GM12878 (cell line): ENCODE measurements around the gene PDIK1L. TPM values are rescaled to one million over a fixed set of nuclear protein-coding genes. Genes with fewer than 3 reads are reported as not detected.
A peak's percentile ranks its signal among the peaks of the same experiment; 100 is the strongest.

Experiments used
- ATAC-seq: fragments of 200-7000 bp; cut with Tn5 transposase; 3 replicates; pipeline ENCODE4 v1.9.1; 2020; ENCODE audit warnings: mild to moderate bottlenecking, moderate library complexity
- BruUV-seq: library from RNA; stranded (reverse); fragments of 400-500 nt; replicated peaks from 2 replicates; lab custom pipeline; 2021; lab: Mats Ljungman, UMichigan
- CTCF ChIA-PET: fragments of 300-600 bp; sonication (Branson Sonifier 250); formaldehyde crosslinking; extraction: SDS; loops from one replicate; lab custom pipeline; 2021; ENCODE audit warnings: inconsistent platforms; lab: Yijun Ruan, JAX
- POLR2A ChIA-PET: fragments of 350-600 bp; formaldehyde crosslinking; extraction: SDS; loops from one replicate; lab custom pipeline; 2021; ENCODE audit warnings: inconsistent platforms; lab: Charles Lee
- RAD21 ChIA-PET: fragments of 300-600 bp; sonication (Branson Sonifier 250); formaldehyde crosslinking; loops from one replicate; lab custom pipeline; 2023; ENCODE audit warnings: antibody characterized with exemption; ENCODE audit not compliant: unreplicated experiment; lab: Charles Lee
- SMC1A ChIA-PET: fragments of 300-600 bp; sonication (Branson Sonifier 250); formaldehyde crosslinking; loops from one replicate; lab custom pipeline; 2023; ENCODE audit not compliant: unreplicated experiment, uncharacterized antibody; lab: Charles Lee
- DNase-seq: peaks from one replicate; pipeline ENCODE4 v3.0.0-alpha.2; 2011; ENCODE audit warnings: low read depth, low spot score
- FAIRE-seq: peaks from 3 replicates; lab custom pipeline; 2011; peaks lifted over from hg19 to GRCh38; lab: Jason Lieb, UNC
- H2AFZ ChIP-seq: 2 replicates; pipeline ENCODE4 v1.6.0; 2011; ENCODE audit warnings: low read depth, low read length, control low read depth; ENCODE audit not compliant: control insufficient read depth
- H3K27ac ChIP-seq: 2 replicates; pipeline ENCODE4 v1.5.1; 2011; ENCODE audit warnings: control low read depth; ENCODE audit not compliant: control insufficient read depth, insufficient read depth
- H3K27me3 ChIP-seq, 2 experiments: replicated peaks in 1 of 2; 2 replicates each; pipeline versions ENCODE4 v1.6.0 to v1.6.1; 2011; ENCODE audit warnings: low read length in 1 of 2; ENCODE audit not compliant: control insufficient read depth in 2 of 2, insufficient read depth in 2 of 2
- H3K36me3 ChIP-seq, 2 experiments: 2 replicates each; pipeline ENCODE4 v1.5.1; 2011; ENCODE audit warnings: low read length in 1 of 2; ENCODE audit not compliant: control insufficient read depth in 2 of 2, insufficient read depth in 2 of 2
- H3K4me1 ChIP-seq: 2 replicates; pipeline ENCODE4 v1.6.1; 2011; ENCODE audit warnings: mild to moderate bottlenecking, low read length, moderate library complexity, mixed read lengths; ENCODE audit not compliant: control insufficient read depth, insufficient read depth
- H3K4me2 ChIP-seq: 2 replicates; pipeline ENCODE4 v1.6.0; 2011; ENCODE audit warnings: control low read depth; ENCODE audit not compliant: control insufficient read depth, insufficient read depth
- H3K4me3 ChIP-seq: fragments of 200-600 bp; sonication (generic); 2 replicates; pipeline ENCODE4 v1.5.1; 2016
- H3K79me2 ChIP-seq: 2 replicates; pipeline ENCODE4 v1.6.0; 2011; ENCODE audit warnings: low read length; ENCODE audit not compliant: control insufficient read depth, insufficient read depth
- H3K9ac ChIP-seq: 2 replicates; pipeline ENCODE4 v1.8.0; 2011; ENCODE audit warnings: low read length, control low read depth, mixed read lengths; ENCODE audit not compliant: control insufficient read depth, insufficient read depth
- H3K9me3 ChIP-seq: replicated peaks from 3 replicates; pipeline ENCODE4 v1.5.1; 2011; ENCODE audit warnings: mild to moderate bottlenecking, low read length; ENCODE audit not compliant: control insufficient read depth, insufficient read depth
- H4K20me1 ChIP-seq: 2 replicates; pipeline ENCODE4 v1.6.0; 2011; ENCODE audit not compliant: control insufficient read depth, insufficient read depth
- YBX1 ChIP-seq: fragments of 450-650 bp; IDR thresholded peaks from 2 replicates; pipeline ENCODE4 v1.6.1; 2016; ENCODE audit warnings: antibody characterized with exemption
- in situ Hi-C: fragments of 300-500 bp; cut with MboI; formaldehyde crosslinking; loops from 9 replicates; pipeline ENCODE4 v1.14.3; 2018; ENCODE audit warnings: mixed read lengths
- intact Hi-C: fragments of 100-400 bp; cut with micrococcal nuclease; formaldehyde crosslinking; loops from one replicate; pipeline ENCODE4 v1.14.2; 2022; ENCODE audit not compliant: unreplicated experiment
- polyA plus RNA-seq, 11 experiments: library from polyadenylated mRNA; depleted of rRNA in 4 of 11; unstranded in 6 of 11; stranded (reverse) in 5 of 11; fragments of >200 nt; fragmentation: Nextera tagmentation in 4 of 11; fragmentation: Illumina TruSeq in 1 of 11; extraction: Ambion mirVana in 4 of 11; extraction: Trizol in 1 of 11; gene quantifications; 1 replicate in 1 of 11; 2 replicates in 10 of 11; pipeline versions ENCODE4 v1.2.1 to v1.2.3, GENCODE V29; 2011 to 2016; ENCODE audit warnings: inconsistent platforms in 2 of 11, missing spikeins in 2 of 11, low read depth in 1 of 11
- total RNA-seq, 4 experiments: library from RNA; depleted of rRNA in 3 of 4; stranded (reverse); fragments of >200 nt in 3 of 4; fragmentation: Illumina TruSeq in 1 of 4; extraction: Trizol in 1 of 4; gene quantifications; 2 replicates each; pipeline versions ENCODE4 v1.2.1 to v1.2.3, GENCODE V29; 2013 to 2021
- TF ChIP-seq, protein P1 (sequence below): fragments of 450-650 bp; IDR thresholded peaks from 2 replicates; pipeline ENCODE4 v1.6.1; 2016; ENCODE audit warnings: mild to moderate bottlenecking, moderate library complexity, borderline replicate concordance

Gene PDIK1L
- total and polyA plus RNA-seq, 10 of the 15 experiments (the other 5 are each of a cell fraction or from before 2014, with no cell fraction given), result 4.0 to 15.9 (median 10.5) TPM

DNA sequence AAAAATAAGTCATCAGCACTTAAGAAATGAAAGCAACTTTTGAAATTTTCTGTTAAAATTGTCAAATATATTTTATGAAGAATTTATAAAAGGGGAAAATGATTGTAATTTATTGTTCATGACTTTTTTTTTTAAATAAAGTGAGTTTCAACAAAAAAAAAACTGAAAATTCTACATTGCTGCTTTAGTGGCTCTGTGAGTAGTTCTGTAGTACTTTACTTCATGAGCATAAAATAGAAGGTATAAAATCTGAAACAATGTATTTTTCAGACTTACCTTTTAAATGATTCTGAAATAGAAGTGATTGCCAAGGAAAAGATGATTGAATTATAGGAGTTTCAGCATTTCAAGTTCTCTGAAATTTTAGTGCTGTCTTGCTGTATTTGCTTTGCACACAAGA, 13.8 kb downstream of the PDIK1L start:
- FAIRE-seq, result no peak

More for the DNA sequence above, 13.8 kb downstream of the PDIK1L start:
- RAD21 ChIA-PET, result interaction anchor here (0.7 to 2.4 kb wide), 5 partner anchors 13 to 193 kb away, joined by 3 to 19 read pairs (median 5); partner anchors contain the start of genes CD52, PAFAH2 and PDIK1L
- SMC1A ChIA-PET, result interaction anchor here (0.6 to 2.3 kb wide), 11 partner anchors 10 to 257 kb away, joined by 3 to 21 read pairs (median 3); no protein-coding TSS in a partner anchor
- CTCF ChIA-PET, result interaction anchor here (0.9 to 8.3 kb wide), 7 partner anchors 12 to 292 kb away, joined by 3 to 92 read pairs (median 14); partner anchors contain the start of genes CEP85 and PAFAH2
- Histone ChIP-seq H3K9ac (no peak overlapping the region), H3K79me2 (no peaks in the 10 kb centered on the region; the same call in 1 of the 2 replicates), H3K4me2 (no peak overlapping the region), H3K27me3 (no peaks in the 10 kb centered on the region), H4K20me1 (no peaks in the 10 kb centered on the region), H3K4me1 (peaks cover 4% of the 10 kb centered on the region), H3K27ac (no peak overlapping the region), H3K36me3 (peaks cover 0 to 6% of the 10 kb centered on the region in 2 experiments; a peak in 1 of 4 replicates), H2AFZ (no peak overlapping the region), H3K9me3 (no peaks in the 10 kb centered on the region), H3K4me3 (no peak overlapping the region)
- intact Hi-C loops (no loop called here), in situ Hi-C loops (no loop called here)
- DNase-seq (no peak), ATAC-seq (no peak)
- POLR2A ChIA-PET, result interaction anchor here (2.0 kb wide), 1 partner anchor 15 kb away, joined by 13 read pairs; the partner anchor contains the start of gene PDIK1L
- BruUV-seq, result no TSS peak
- TF ChIP-seq YBX1, result no peak
- TF ChIP-seq, protein P1, sequence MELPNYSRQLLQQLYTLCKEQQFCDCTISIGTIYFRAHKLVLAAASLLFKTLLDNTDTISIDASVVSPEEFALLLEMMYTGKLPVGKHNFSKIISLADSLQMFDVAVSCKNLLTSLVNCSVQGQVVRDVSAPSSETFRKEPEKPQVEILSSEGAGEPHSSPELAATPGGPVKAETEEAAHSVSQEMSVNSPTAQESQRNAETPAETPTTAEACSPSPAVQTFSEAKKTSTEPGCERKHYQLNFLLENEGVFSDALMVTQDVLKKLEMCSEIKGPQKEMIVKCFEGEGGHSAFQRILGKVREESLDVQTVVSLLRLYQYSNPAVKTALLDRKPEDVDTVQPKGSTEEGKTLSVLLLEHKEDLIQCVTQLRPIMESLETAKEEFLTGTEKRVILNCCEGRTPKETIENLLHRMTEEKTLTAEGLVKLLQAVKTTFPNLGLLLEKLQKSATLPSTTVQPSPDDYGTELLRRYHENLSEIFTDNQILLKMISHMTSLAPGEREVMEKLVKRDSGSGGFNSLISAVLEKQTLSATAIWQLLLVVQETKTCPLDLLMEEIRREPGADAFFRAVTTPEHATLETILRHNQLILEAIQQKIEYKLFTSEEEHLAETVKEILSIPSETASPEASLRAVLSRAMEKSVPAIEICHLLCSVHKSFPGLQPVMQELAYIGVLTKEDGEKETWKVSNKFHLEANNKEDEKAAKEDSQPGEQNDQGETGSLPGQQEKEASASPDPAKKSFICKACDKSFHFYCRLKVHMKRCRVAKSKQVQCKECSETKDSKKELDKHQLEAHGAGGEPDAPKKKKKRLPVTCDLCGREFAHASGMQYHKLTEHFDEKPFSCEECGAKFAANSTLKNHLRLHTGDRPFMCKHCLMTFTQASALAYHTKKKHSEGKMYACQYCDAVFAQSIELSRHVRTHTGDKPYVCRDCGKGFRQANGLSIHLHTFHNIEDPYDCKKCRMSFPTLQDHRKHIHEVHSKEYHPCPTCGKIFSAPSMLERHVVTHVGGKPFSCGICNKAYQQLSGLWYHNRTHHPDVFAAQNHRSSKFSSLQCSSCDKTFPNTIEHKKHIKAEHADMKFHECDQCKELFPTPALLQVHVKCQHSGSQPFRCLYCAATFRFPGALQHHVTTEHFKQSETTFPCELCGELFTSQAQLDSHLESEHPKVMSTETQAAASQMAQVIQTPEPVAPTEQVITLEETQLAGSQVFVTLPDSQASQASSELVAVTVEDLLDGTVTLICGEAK, result peak; percentile 23; the same call in 1 of the 2 replicates
